Fibroblast of skin of left quadriceps (primary cell): ENCODE measurements around the gene TIPRL.
"Not testable (repeated sequence)": the region's sequence is repeated elsewhere in the genome, so short reads cannot be mapped to it uniquely, and the experiment has no call there.

Experiments used
- DNase-seq, 2 experiments: peaks; one replicate each; pipeline ENCODE4 v3.0.0-alpha.2; 2013; ENCODE audit warnings: low read depth in 2 of 2

The TIPRL gene

GRCh38 chr1:168159251-168159650 is 19.5 kb upstream of the TIPRL start:
- no peak for DNase-seq

DNA sequence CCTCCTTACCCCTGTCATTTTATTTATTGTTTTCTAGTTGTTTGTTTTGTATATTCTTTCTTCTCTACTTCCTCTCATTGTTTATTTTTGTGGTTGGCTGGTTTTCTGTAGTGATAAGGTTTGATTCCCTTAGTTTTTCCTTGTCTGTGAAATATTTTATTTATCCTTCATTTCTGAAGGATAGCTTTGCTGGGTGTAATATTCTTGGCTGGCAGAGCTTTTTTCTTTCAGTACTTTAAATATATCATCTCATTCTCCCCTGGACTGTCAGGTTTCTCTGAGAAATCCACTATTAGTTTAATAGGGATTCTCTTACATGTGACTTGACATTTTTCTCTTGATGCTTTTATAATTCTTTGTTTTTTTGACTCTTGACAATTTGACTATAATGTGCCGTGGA is 18.8 kb upstream of the TIPRL start:
- no peak for DNase-seq

DNA sequence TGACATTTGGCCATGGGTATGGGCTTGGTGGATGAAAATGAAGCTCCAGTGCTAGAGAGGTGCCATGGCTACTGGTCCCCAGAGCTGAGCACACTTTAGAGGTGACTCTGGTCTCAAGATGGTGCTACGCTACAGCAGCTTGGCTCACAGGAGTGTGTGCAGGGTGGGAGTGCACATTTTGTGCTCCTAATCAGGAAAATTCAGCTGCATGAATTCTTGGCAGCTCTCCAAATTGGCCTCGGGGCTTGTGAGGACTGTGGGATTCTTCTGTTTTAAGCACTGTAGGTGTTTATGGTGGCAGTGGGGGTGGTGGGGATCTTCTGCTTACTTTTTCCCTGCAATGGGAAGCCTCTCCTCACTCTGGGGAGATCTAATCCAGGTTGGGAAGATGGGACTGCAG is 17.3 kb upstream of the TIPRL start:
- DNase-seq: no peak

DNA sequence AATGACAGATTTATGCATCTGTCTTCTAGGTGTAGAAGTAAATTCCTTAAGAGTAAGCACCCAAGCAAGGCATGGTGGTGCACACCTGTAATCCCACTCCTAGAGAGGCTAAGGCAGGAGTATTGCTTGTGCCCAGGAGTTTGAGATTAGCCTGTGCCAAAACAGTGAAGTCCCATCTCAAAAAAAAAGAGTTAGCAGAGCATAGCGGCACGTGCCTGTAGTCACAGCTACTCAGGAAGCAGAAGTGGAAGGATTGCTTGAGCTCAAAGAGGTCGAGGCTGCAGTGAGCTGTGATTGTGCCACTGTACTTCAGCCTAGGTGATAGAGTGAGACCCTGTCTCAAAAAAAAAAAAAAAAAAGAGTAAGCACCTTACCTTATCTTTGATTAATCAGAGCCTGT is 15.1 kb upstream of the TIPRL start:
- DNase-seq: no peak

GRCh38 chr1:168164771-168165170 is 14.0 kb upstream of the TIPRL start:
- DNase-seq: no peak

- DNase-seq: no peak
Observed at GRCh38 chr1:168167806-168168205, 11.0 kb upstream of the TIPRL start.

DNA sequence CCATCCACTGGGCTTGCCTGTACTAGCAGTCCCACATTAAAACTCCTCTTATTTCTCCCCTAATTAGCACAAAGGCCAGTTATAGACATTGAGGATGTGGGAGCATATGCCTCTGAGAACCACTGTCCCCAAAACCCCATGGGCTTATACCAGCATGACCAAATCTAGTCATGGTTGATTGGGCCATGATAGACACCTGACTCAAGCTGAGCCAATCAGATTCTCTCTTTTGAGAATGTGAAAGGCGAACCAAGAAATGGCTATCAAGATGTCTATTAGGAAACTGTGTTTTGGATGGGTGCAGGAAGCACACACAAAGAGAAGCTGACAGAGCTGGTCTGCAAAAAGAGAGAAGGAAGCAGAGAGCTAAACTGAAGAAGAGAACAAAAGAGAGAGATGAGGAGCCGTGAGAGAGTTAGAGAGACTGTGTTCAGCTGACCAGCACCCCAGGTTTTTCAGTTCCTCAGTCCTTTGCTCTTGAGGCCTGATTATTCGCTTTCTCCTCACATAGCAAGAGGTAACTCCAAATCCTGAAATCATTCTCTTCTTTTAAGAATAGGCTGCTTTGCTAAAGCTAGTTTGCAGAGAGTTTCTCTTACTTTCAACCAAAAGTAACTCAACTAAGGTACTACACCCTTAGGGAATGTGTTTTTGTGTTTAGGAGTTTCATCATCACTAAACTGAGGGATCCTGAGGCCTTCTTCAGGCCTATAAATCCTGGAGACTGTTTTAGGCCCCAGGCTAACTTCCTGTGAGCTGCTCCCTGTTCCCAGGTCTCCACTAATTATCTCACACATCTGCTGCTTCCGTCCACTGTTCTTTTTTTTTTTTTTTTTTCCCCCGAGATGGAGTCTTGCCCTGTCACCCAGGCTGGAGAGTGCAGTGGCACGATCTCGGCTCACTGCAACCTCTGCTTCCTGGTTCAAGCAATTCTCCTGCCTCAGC is 7.9 kb upstream of the TIPRL start:
- DNase-seq: no peak

GRCh38 chr1:168172250-168172915 is 6.4 kb upstream of the TIPRL start:
- DNase-seq: no peak

DNA sequence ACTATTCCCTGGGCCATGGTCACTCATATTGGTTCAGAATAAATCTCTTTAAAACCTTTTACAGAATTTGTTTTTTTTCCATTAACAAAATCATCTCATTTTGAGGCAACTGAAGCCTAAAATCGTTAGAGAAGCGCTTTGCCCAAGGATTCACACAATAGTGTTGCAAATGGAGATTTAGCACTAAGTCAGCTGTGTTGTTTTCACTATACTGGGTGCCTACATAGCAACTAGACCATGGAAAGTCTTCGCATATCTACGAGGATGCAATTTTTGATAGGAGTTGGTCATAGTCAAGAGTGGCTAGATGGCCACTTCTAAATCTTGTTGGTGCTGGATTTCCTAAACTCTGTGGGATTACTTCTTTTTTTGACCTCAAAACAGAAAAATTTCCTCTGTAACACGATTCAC is 530 bp upstream of the TIPRL start:
- DNase-seq: no peak

DNA sequence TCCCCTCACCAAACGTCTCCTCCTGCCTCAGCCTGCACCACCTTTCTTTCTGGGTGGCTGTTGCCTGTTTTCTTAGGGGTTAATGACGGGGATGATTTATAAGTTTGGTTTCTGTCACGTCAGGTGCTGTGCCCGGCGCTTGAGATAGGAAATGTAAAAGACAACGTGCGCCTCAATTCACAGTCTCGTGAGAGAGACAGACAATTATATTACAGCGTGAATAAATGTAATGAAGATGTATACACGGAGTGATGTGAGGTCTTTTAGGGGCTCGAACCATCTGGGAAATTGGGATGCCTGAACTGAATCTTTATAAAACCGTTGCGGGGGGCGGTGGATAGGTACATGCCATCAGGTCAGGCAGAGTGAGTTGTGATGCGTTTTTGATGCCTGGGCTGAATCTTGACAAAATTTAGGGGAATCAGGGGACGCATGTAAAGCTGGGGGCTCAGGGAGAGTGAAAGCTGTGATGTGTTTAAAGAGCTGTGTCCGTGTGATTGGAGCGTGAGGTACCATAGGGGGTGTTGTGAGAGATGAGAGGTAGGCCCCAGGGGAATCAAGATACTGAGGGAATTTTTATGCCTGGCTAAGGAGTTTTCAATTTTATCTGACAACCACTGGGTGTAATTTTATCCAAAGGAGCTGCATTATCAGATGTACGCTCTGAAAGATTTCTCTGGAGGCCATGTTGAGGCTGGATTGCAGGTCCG is 831 bp downstream of the TIPRL start:
- DNase-seq: no peak

- DNase-seq: no peak
Observed at GRCh38 chr1:168180148-168180524, 1.4 kb downstream of the TIPRL start.

GRCh38 chr1:168181063-168181720 is 2.4 kb downstream of the TIPRL start:
- not testable (repeated sequence) for DNase-seq

GRCh38 chr1:168187177-168187576 is 8.4 kb downstream of the TIPRL start:
- DNase-seq: no peak

DNA sequence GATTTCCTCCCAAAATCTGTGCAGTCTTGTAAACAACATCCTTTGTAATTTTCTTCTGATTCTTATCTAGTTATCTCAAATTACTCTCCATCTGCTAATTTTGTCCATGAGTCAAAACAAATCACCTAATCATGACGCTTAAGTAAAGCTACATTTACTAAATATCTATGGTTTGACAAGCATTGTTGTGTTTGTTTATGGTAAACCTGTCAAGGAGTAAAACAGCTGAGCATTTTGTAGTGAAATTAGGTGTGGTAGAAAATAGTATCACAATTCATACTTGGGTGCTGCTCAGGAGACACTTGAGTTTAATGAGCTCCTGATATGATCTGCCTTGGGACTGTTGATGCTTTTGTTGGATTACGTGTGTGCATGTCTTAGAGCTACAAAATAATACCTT is 11.6 kb downstream of the TIPRL start:
- DNase-seq: no peak

- no peak for DNase-seq
Observed at GRCh38 chr1:168195199-168196135, 16.7 kb downstream of the TIPRL start.

GRCh38 chr1:168199056-168199455 is 20.3 kb downstream of the TIPRL start:
- no peak for DNase-seq

GRCh38 chr1:168202941-168203654 is 24.3 kb downstream of the TIPRL start:
- DNase-seq: peak; percentile 97

DNA sequence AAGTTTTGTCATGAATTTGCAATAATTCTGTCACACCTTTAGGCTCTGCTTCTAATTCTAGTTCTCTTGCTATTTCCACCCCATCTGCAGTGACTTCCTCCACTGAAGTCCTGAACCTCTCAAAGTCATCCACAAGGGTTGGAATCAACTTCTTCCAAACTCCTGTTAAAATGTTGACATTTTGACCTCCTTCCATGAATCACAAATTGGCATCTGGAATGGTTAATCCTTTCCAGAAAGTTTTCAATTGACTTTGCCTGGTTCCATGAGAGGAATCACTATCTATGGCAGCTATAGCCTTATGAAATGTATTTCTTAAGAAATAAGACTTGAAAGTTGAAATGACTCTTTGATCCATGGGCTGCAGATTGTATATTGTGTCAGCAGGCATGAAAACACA is 27.3 kb downstream of the TIPRL start:
- DNase-seq: no peak

DNA sequence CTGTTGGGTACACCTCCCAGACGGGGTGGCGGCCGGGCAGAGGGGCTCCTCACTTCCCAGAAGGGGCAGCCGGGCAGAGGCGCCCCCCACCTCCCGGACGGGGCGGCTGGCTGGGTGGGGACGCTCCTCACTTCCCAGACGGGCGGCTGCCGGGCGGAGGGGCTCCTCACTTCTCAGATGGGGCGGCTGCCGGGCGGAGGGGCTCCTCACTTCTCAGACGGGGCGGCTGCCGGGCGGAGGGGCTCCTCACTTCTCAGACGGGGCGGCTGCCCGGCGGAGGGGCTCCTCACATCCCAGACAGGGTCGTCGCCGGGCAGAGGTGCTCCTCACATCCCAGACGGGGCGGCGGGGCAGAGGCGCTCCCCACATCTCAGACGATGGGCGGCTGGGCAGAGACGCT is 28.9 kb downstream of the TIPRL start:
- not testable (repeated sequence) for DNase-seq

DNA sequence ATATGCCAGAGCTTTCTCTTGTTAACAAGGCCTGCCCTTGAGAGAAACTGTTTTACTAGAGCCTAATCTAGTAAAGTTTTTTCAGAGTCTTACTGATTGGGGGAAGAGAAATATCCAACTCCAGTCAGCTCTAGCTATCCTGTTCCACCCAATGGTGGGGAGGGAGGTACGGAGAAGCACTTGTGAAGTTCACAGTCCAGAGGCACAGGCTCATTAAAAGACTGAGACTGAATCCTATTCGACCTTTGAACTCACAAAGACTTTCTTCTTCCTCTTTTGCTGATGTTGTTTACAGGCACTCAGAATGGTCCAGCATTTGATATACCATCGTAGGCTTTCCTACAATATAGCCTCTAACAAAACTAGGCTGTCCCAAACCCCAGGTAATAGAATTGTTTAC is 31.6 kb downstream of the TIPRL start:
- DNase-seq: no peak
